GM23338 (cell line): Measurements from ENCODE around the gene IDS.

Experiments used
- CREB1 ChIP-seq: fragments of 250-450 bp; sonication (Bioruptor Pico); IDR thresholded peaks from 2 replicates; pipeline ENCODE4 v1.5.0; 2020; ENCODE audit warnings: low read depth, mild to moderate bottlenecking, moderate library complexity
- EZH2 ChIP-seq: fragments of 200-600 bp; sonication (generic); IDR thresholded peaks from one replicate; pipeline ENCODE4 v1.8.0; 2017; ENCODE audit warnings: antibody characterized with exemption, mild to moderate bottlenecking, low read depth; ENCODE audit not compliant: unreplicated experiment
- EZH2phosphoT487 ChIP-seq: fragments of 200-600 bp; sonication (generic); IDR thresholded peaks from one replicate; pipeline ENCODE4 v1.8.1; 2018; ENCODE audit warnings: antibody characterized with exemption; ENCODE audit not compliant: unreplicated experiment
- JUNB ChIP-seq: IDR thresholded peaks from one replicate; pipeline ENCODE4 v1.6.1; 2016; ENCODE audit warnings: antibody characterized with exemption; ENCODE audit not compliant: unreplicated experiment
- NANOG ChIP-seq: IDR thresholded peaks from 2 replicates; pipeline ENCODE4 v1.6.1; 2016; ENCODE audit warnings: antibody characterized with exemption, borderline replicate concordance
- POLR2AphosphoS5 ChIP-seq: IDR thresholded peaks from 2 replicates; pipeline ENCODE4 v1.6.1; 2016; ENCODE audit warnings: antibody characterized with exemption, low read depth
- STAT1 ChIP-seq: IDR thresholded peaks from one replicate; pipeline ENCODE4 v1.6.1; 2016; ENCODE audit warnings: antibody characterized with exemption; ENCODE audit not compliant: unreplicated experiment
- ZNF114 ChIP-seq: fragments of 250-450 bp; sonication (Bioruptor Pico); IDR thresholded peaks from 2 replicates; pipeline ENCODE4 v1.5.0; 2020; ENCODE audit warnings: mild to moderate bottlenecking, moderate library complexity
- TF ChIP-seq, protein P1 (sequence below): IDR thresholded peaks from one replicate; pipeline ENCODE4 v1.6.1; 2018; ENCODE audit warnings: antibody characterized with exemption; ENCODE audit not compliant: unreplicated experiment
- TF ChIP-seq, protein P2 (sequence below), 2 experiments: fragments of 200-600 bp in 1 of 2; sonication (generic) in 1 of 2; conservative IDR thresholded peaks; 2 replicates each; pipeline versions ENCODE4 v1.5.1 to v1.6.1; 2016 to 2017; ENCODE audit warnings: antibody characterized with exemption in 2 of 2, low read depth in 2 of 2, mild to moderate bottlenecking in 2 of 2, moderate library complexity in 1 of 2
- TF ChIP-seq, protein P3 (sequence below): IDR thresholded peaks from 2 replicates; pipeline ENCODE4 v1.6.1; 2016; ENCODE audit warnings: antibody characterized with exemption

DNA sequence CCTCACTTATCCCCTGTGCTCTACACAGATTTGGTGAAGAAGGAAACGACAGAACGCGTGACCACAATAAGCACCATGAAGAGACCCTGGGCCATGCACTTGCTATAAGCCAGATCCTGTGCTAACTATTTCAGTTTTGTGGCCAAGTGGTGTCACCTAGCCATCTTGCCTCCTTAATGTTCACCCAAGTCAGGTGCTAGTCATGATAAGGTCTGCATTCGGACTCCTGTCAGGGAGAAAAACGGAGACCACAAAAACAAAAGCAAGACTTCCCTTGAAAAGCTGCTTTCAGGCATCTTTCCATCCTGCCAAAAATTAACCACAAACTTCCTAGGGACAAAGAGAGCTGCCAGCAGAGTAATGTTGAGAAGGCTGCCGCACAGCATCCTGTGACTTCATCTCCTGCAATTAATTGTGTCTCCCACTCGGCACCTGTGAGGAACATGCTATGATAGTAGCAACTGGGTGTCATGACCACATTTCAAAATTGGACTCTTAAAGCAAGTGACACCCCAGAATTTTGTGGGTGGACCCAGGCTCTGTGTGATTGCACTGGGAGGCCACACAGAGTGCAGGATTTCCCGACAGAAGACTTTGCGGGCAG lies 8.8 kb upstream of the IDS start:
- no peak for TF ChIP-seq EZH2
- TF ChIP-seq, protein P1, sequence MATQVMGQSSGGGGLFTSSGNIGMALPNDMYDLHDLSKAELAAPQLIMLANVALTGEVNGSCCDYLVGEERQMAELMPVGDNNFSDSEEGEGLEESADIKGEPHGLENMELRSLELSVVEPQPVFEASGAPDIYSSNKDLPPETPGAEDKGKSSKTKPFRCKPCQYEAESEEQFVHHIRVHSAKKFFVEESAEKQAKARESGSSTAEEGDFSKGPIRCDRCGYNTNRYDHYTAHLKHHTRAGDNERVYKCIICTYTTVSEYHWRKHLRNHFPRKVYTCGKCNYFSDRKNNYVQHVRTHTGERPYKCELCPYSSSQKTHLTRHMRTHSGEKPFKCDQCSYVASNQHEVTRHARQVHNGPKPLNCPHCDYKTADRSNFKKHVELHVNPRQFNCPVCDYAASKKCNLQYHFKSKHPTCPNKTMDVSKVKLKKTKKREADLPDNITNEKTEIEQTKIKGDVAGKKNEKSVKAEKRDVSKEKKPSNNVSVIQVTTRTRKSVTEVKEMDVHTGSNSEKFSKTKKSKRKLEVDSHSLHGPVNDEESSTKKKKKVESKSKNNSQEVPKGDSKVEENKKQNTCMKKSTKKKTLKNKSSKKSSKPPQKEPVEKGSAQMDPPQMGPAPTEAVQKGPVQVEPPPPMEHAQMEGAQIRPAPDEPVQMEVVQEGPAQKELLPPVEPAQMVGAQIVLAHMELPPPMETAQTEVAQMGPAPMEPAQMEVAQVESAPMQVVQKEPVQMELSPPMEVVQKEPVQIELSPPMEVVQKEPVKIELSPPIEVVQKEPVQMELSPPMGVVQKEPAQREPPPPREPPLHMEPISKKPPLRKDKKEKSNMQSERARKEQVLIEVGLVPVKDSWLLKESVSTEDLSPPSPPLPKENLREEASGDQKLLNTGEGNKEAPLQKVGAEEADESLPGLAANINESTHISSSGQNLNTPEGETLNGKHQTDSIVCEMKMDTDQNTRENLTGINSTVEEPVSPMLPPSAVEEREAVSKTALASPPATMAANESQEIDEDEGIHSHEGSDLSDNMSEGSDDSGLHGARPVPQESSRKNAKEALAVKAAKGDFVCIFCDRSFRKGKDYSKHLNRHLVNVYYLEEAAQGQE = no peak
- TF ChIP-seq EZH2phosphoT487 = no peak
- TF ChIP-seq, protein P2, sequence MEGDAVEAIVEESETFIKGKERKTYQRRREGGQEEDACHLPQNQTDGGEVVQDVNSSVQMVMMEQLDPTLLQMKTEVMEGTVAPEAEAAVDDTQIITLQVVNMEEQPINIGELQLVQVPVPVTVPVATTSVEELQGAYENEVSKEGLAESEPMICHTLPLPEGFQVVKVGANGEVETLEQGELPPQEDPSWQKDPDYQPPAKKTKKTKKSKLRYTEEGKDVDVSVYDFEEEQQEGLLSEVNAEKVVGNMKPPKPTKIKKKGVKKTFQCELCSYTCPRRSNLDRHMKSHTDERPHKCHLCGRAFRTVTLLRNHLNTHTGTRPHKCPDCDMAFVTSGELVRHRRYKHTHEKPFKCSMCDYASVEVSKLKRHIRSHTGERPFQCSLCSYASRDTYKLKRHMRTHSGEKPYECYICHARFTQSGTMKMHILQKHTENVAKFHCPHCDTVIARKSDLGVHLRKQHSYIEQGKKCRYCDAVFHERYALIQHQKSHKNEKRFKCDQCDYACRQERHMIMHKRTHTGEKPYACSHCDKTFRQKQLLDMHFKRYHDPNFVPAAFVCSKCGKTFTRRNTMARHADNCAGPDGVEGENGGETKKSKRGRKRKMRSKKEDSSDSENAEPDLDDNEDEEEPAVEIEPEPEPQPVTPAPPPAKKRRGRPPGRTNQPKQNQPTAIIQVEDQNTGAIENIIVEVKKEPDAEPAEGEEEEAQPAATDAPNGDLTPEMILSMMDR (conservative IDR thresholded peaks at IDR 0.05; ENCODE audit: low read depth in 2 of 2) = no peak
- TF ChIP-seq CREB1 = no peak
- TF ChIP-seq POLR2AphosphoS5 = no peak
- TF ChIP-seq STAT1 = no peak
- no peak for TF ChIP-seq JUNB
- TF ChIP-seq, protein P3, sequence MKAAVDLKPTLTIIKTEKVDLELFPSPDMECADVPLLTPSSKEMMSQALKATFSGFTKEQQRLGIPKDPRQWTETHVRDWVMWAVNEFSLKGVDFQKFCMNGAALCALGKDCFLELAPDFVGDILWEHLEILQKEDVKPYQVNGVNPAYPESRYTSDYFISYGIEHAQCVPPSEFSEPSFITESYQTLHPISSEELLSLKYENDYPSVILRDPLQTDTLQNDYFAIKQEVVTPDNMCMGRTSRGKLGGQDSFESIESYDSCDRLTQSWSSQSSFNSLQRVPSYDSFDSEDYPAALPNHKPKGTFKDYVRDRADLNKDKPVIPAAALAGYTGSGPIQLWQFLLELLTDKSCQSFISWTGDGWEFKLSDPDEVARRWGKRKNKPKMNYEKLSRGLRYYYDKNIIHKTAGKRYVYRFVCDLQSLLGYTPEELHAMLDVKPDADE = no peak
- TF ChIP-seq ZNF114 (CRISPR knock-in tag) = no peak
- no peak for TF ChIP-seq NANOG
